Embryonic facial prominence (tissue), 1 donor: ENCODE results near the gene SHISA5.

Source experiments
- DNase-seq: peaks from one replicate; pipeline ENCODE4 v3.0.0-alpha.2; 2016; ENCODE audit errors: extremely low spot score

The SHISA5 gene

DNA sequence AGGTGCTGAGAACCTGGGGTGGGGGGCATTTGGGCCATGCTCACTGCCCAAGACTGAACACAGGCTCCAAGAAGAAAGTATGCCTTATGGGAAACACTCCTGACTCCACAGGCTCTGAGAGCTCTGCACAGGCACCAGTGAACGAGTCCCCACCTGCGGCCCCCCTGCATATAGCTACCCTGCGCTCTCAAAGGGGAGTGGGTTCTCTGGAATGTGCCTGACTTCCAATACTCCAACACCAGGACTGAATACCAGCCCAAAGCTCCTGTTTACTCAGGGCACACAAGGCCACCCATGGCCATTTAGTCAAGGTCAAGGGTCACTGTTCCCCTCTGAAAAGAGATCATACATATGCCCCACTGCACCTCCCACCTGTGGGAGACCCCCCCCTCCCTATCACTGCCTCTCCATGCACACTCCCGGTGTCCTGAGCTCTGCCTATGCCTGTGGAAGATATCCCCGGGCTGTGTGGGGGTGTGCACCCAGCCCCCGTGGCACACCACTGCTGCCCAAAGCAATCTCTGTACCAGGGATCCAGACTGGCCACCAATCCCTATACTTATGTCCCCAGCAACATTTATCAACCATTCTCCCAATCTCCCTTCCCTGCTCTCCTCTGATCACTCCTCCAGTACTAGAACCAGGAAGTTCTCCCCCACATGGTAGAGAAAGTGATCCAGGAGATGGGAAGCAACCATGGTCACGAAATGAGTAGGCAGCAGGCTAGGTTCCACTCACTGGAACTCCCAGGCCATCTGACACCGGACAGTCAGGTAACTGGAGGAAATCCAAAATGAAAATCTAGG, 72.5 kb downstream of the SHISA5 start:
- DNase-seq = no peak

GRCh38 chr3:48430708-48431101, 73.3 kb downstream of the SHISA5 start:
- DNase-seq = no peak

DNA sequence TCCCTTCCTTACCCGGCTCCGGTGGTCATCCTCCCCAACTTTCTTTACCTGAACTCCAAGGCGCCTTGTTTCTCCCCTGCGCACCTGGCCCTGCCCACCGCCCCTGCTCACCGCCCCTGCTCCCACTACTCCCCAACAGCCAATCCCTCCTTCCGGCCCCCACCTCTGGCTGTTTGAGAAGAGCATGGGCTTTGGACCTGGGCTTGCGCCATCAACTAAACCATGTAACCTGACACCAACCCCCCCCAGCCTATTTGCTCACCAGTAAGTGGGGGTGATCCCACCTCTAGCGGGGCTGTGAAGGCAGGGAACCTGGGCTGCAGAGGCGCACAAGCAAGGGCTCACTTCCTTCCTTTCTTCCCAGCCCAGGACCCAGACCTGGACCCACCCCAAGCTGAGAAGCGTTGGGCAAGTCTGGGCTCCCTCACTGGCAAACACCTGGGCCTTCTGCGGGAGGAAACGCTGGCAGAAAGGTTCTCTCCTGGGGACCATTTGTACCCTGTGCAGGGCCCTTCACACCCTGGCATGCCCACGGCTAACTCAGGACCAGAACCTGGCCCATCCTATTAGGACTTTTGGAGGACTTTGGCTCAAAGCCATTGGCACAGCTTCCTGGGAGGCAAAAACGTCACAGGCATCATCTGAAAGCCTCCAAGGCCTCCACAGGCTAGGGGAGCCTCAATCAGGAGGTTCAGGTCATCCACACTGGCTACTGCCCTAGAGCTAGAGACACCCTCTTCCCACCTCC, 73.8 kb downstream of the SHISA5 start, which contains the start of gene PLXNB1:
Gene PLXNB1 (minus strand): TSS at position 127 of the 748 bp plus-strand sequence. CDS start 5,475 bp downstream, outside the sequence.
- DNase-seq = peak; percentile 55

DNA sequence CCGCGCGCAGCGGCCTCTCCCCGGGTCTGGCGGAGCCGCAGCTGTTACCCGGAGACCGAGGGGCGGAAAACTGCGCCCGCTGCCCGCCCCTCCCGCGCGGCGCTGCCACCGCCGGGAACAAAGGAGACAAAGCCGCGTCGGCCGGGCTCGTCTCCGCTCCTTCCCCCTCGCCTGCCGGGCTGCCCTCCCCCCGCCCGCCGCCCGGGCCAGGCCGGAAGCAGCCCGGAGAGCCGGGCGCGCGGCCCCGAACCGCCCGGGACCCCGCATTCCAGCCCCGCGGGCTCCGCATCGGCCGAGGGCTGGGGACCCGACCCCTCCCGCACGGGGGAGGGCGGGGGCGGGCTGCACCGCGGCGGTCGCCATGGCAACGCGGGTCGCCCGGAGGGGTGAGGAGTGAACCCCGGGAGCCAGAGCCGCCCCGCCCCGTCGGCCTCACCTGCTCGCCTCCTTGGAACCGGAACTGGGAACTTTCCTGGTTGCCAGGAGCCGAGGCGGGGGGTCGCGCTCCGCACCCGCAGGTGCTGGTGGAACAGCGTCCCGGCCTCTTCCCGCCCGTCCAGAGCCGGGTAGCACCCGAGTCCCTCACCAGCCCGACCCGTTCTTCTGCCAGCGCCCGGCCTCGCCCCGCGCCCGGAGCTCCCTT, 74.5 kb downstream of the SHISA5 start:
- no peak for DNase-seq

- no peak for DNase-seq
Measured at GRCh38 chr3:48428572-48429316, 75.2 kb downstream of the SHISA5 start.

- no peak for DNase-seq
Measured at GRCh38 chr3:48428088-48428571, 75.8 kb downstream of the SHISA5 start.

DNA sequence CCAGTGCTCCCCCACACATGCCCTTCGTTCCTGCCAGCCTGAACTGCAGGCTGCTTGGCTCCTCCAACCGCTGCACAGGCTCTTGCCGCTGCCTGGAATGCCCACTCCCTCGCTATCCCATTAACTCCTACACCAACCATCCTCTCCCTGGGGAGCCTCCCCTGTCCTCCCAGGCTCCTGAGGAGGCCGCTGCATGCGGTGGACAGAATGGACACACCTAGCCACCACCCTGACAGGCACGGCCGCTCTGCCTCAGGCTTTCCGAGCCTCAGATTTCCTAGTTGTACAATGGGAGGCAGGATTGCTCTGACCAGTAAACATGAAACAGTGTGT, 76.4 kb downstream of the SHISA5 start:
- no peak for DNase-seq

GRCh38 chr3:48426944-48427629, 76.9 kb downstream of the SHISA5 start:
- DNase-seq = no peak

DNA sequence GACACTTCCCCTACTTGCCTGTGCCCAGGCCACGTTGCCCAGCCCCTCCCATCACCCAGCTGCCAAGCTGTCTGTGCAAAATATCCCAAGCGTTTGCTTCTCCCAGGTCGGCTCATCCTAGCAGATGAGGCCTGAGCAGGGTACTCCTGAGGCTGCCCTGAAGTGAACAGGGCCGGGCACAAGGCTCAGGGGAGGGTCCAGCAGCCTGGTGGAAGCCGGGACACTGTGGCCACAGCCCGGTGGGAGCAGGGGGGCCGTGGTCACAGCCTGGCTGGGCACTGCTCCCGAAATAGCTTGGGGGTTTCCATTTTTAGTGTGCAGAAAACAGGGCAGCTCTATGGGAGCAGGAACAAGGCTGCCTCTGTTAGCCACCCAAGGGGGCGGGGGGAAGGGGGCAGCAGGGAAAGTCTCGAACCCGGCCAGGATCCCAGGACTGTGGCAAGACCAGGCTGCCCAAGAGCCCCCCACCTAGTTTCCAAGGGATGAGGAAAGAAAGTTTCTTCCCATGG, 77.5 kb downstream of the SHISA5 start:
- no peak for DNase-seq

GRCh38 chr3:48425281-48425812, 78.6 kb downstream of the SHISA5 start:
- DNase-seq = no peak

DNA sequence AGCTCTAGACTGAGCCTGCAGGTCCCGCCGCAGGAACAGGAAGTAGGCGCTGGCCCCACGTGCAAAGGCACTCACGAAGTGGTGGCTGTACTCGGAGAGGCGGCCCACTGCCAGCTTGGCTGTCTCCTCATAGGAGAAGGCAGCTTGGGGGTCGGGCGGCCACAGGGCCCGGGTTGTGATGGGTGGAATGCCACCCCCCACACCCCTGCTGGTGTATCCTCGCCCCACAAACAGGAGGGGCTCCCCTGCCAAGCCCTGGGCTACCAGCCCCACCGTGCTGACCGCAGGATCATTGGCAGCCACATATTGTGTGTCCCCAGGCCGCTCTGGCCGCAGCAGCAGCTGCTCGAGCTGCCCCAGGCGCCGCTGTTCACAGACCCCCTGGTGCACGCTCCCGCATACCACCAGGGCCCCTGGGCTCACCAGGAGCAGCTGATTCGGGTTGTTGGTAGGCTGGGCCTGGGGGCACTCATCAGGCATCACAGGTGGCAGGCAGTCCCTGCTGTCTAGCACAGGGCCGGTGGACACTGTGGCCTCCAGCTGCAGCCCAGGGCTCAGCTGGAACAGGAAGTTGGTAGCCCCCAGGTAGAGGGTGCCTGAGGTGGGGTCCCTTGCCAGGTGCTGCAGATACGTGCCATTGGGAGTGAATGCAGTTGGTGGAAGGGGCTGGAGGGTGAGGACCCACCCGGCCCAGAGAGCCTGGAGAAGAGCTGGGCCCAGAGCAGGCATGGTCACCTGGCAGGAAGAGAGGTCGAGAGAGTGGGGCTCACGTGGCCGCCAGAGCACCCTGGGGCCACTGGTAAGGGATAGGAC, 79.9 kb downstream of the SHISA5 start:
- no peak for DNase-seq

GRCh38 chr3:48423241-48423882, 80.6 kb downstream of the SHISA5 start:
- no peak for DNase-seq

GRCh38 chr3:48422681-48423080, 81.3 kb downstream of the SHISA5 start:
- no peak for DNase-seq

GRCh38 chr3:48422272-48422671, 81.7 kb downstream of the SHISA5 start:
- DNase-seq = no peak

DNA sequence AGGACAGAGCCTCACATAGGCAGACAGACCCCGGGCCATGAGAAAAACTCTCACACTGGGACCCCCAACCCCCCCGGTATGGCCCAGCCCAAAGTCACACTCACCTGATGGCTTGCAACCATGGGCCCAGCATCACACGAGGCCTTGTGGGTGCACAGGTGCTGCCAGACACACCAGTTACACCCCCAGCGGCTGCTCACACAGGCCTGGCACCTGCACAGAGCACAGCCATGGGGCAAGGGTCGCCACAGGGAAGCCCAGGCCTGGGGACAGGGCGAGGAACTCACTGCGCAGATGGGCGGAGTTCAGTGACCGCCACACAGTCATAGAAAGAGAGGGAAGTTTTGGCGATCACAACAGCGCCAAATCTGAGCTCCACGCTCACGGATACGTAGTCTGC, 83.4 kb downstream of the SHISA5 start:
- no peak for DNase-seq

DNA sequence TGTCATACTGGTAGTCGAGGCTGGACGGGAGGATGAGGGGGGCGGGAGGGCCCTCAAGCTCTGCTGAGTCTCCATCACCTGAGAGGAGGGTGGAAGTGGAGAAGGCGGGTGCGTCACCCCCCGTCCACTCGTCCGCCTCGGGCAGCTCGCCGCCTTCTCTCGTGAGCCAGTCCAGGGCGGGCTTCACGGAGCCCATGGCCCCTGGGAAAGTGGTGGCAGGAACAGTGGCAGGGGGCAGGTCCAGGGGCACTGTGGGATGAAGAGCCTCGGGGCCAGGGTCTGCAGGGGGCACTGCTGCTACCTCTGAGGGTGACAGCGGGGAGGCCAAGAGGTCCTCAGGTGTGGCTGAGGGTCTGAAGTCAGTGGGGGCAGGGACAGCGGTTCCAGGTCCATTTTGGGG, 84.4 kb downstream of the SHISA5 start:
- DNase-seq = no peak

DNA sequence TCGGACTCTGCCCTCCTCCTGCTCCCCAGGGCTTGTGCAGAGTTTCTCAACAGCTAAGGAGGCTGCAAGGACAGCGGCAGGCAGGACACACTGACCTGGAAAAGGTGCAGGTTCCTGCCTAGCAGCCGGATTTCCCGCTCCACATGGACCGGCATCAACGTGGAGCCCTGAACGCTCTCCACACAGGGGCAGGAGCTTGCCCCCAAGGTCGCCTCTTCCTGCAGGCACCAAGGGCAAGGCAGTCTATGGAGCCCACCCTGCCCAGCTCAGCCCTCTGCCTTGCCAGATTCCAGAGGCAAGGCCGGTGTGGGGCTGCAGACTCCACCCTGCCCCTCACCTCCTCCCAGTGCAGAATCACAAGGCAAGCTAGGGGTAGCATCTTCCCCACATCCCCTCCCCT, 84.8 kb downstream of the SHISA5 start:
- no peak for DNase-seq

DNA sequence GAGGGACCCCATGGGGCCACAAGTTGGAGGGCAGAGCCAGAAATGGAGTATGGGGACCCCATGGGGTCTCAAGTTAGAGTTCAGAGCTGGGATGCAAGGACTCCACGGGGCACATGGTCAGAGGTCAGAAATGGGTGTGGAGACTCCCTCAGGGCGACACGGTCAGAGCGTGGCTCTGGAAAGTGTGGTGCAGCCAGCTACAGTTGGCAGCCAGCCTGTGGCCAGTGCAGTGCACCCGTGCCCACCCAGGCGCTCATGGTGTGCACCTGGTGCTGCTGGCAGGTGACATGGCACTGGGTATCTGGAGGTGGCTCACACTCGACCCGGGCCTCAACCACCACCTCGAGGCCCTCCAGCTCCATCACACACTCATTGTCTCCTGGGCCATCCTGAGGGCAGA, 85.3 kb downstream of the SHISA5 start:
- DNase-seq = no peak

DNA sequence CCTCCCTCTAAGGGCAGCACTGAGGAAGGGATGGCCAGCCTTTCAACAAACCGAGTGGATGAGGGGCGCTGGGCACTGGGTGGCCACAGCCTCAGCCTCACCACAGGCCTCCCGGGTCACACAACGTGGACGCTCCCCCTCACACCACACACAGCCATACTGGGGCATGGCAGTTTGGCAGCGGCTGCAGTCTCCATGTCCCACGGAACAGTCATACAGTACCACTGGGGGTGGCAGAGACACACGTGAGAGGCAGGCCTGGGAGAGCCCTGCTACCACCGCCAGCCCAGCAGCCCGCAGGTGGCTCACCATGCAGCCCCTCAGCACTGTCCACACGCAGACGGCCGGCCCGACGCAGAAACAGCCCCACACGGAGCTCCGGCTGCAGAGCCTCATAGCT, 85.8 kb downstream of the SHISA5 start:
- no peak for DNase-seq
